SK-N-SH (cell line): ENCODE data around the gene LAMA4. TPM values are rescaled to one million over a fixed set of nuclear protein-coding genes. Genes with fewer than 3 reads are reported as not detected.
A peak's percentile ranks its signal among the peaks of the same experiment; 100 is the strongest.

ENCODE experiments used
- CTCF ChIA-PET: fragments of 300-600, 350-600 bp; formaldehyde crosslinking; extraction: SDS; loops from one replicate; lab custom pipeline; 2021; lab: Yijun Ruan, JAX
- POLR2A ChIA-PET: fragments of 350-600 bp; sonication (Branson Sonifier 250); formaldehyde crosslinking; extraction: SDS; loops from one replicate; lab custom pipeline; 2020; ENCODE audit warnings: antibody characterized with exemption, inconsistent platforms; lab: Yijun Ruan, JAX
- DNase-seq: peaks from one replicate; pipeline ENCODE4 v3.0.0; 2012
- H2AFZ ChIP-seq: fragments of 200-600 bp; sonication (generic); 2 replicates; pipeline ENCODE4 v1.8.1; 2016; ENCODE audit warnings: antibody characterized with exemption, mild to moderate bottlenecking, low read depth
- H3F3A ChIP-seq: fragments of 200-600 bp; sonication (generic); replicated peaks from 2 replicates; pipeline ENCODE3; 2016; ENCODE audit warnings: antibody characterized with exemption, mild to moderate bottlenecking; ENCODE audit not compliant: insufficient read depth
- H3K27ac ChIP-seq, 2 experiments: fragments of 200-500 bp in 1 of 2; fragments of 200-600 bp in 1 of 2; sonication (Bioruptor generic) in 1 of 2; sonication (generic), shearing (Covaris generic) in 1 of 2; 2 replicates each; pipeline versions ENCODE4 v1.5.1 to v1.6.1; 2014 to 2016; ENCODE audit warnings: low read depth in 2 of 2, inconsistent platforms in 1 of 2, low read length in 1 of 2, mild to moderate bottlenecking in 1 of 2, mixed read lengths in 1 of 2
- H3K27me3 ChIP-seq: fragments of 200-600 bp; sonication (generic), shearing (Covaris generic); 2 replicates; pipeline ENCODE4 v1.6.1; 2016; ENCODE audit warnings: mixed run types; ENCODE audit not compliant: insufficient read depth
- H3K36me3 ChIP-seq, 2 experiments: fragments of 200-500 bp in 1 of 2; fragments of 200-600 bp in 1 of 2; sonication (Bioruptor generic) in 1 of 2; sonication (generic) in 1 of 2; replicated peaks in 1 of 2; 2 replicates each; pipeline versions ENCODE3 to v1.5.1; 2014 to 2016; ENCODE audit warnings: low read length in 1 of 2, mild to moderate bottlenecking in 1 of 2; ENCODE audit not compliant: insufficient read depth in 2 of 2, control insufficient read depth in 1 of 2
- H3K4me1 ChIP-seq, 2 experiments: fragments of 200-500 bp in 1 of 2; fragments of 200-600 bp in 1 of 2; sonication (Bioruptor generic) in 1 of 2; sonication (generic), shearing (Covaris generic) in 1 of 2; 2 replicates each; pipeline versions ENCODE4 v1.5.1 to v1.6.1; 2014 to 2016; ENCODE audit warnings: low read depth in 1 of 2, low read length in 1 of 2, mixed run types in 1 of 2; ENCODE audit not compliant: insufficient read depth in 2 of 2, control insufficient read depth in 1 of 2
- H3K4me2 ChIP-seq: fragments of 200-600 bp; sonication (generic), shearing (Covaris generic); 2 replicates; pipeline ENCODE4 v1.6.1; 2017; ENCODE audit warnings: mixed run types
- H3K4me3 ChIP-seq, 2 experiments: fragments of 200-500 bp in 1 of 2; fragments of 200-600 bp in 1 of 2; sonication (Bioruptor generic) in 1 of 2; sonication (generic), shearing (Covaris generic) in 1 of 2; 2 replicates each; pipeline versions ENCODE4 v1.5.1 to v1.8.1; 2014 to 2016; ENCODE audit warnings: low read depth in 2 of 2, inconsistent platforms in 1 of 2, low read length in 1 of 2, mild to moderate bottlenecking in 1 of 2, mixed read lengths in 1 of 2, moderate library complexity in 1 of 2
- H3K79me2 ChIP-seq: fragments of 200-600 bp; sonication (generic); 2 replicates; pipeline ENCODE4 v1.8.1; 2017; ENCODE audit warnings: mild to moderate bottlenecking; ENCODE audit not compliant: insufficient read depth
- H3K9ac ChIP-seq: fragments of 200-600 bp; sonication (generic); 2 replicates; pipeline ENCODE4 v1.6.1; 2017; ENCODE audit warnings: mixed run types
- H3K9me2 ChIP-seq: fragments of 200-600 bp; sonication (generic); 2 replicates; pipeline ENCODE4 v1.6.1; 2017; ENCODE audit warnings: mixed run types
- H3K9me3 ChIP-seq: fragments of 200-600 bp; sonication (generic); 2 replicates; pipeline ENCODE4 v1.6.1; 2017; ENCODE audit warnings: mixed run types, mild to moderate bottlenecking, moderate library complexity
- H4K20me1 ChIP-seq: fragments of 200-600 bp; sonication (generic); 2 replicates; pipeline ENCODE4 v1.6.1; 2017; ENCODE audit warnings: mild to moderate bottlenecking, mixed run types; ENCODE audit not compliant: insufficient read depth
- CHD2 ChIP-seq: fragments of 150-350 bp; IDR thresholded peaks from 2 replicates; pipeline ENCODE4 v1.6.1; 2018; ENCODE audit warnings: low read length; ENCODE audit not compliant: partially characterized antibody
- EP300 ChIP-seq, 2 experiments: IDR thresholded peaks; 2 replicates each; pipeline versions ENCODE4 v1.4.0 to v1.6.1; 2012; ENCODE audit warnings: borderline replicate concordance in 1 of 2, low read depth in 1 of 2, low read length in 1 of 2
- EZH2phosphoT487 ChIP-seq: fragments of 200-600 bp; sonication (generic); IDR thresholded peaks from 2 replicates; pipeline ENCODE4 v1.6.1; 2017; ENCODE audit warnings: low read depth, mixed run types, mild to moderate bottlenecking, antibody characterized with exemption, moderate library complexity, borderline replicate concordance
- FOSL2 ChIP-seq: IDR thresholded peaks from 2 replicates; pipeline ENCODE4 v1.4.0; 2012; ENCODE audit warnings: low read depth, mild to moderate bottlenecking, moderate library complexity, borderline replicate concordance
- JUND ChIP-seq: IDR thresholded peaks from 2 replicates; pipeline ENCODE4 v1.4.0; 2012
- NFIC ChIP-seq: IDR thresholded peaks from 2 replicates; pipeline ENCODE4 v1.4.0; 2012; ENCODE audit warnings: borderline replicate concordance
- PBX3 ChIP-seq: IDR thresholded peaks from 2 replicates; pipeline ENCODE4; 2012
- POLR2AphosphoS5 ChIP-seq: IDR thresholded peaks from 2 replicates; pipeline ENCODE4 v1.6.1; 2012; ENCODE audit warnings: low read depth, low read length
- RAD21 ChIP-seq: IDR thresholded peaks from 2 replicates; pipeline ENCODE4 v1.6.1; 2012; ENCODE audit warnings: mild to moderate bottlenecking, low read length
- RXRA ChIP-seq: IDR thresholded peaks from 2 replicates; pipeline ENCODE4 v1.4.0; 2012; ENCODE audit warnings: low read depth, mild to moderate bottlenecking, borderline replicate concordance
- SIN3A ChIP-seq: IDR thresholded peaks from 2 replicates; pipeline ENCODE4 v1.6.1; 2012; ENCODE audit warnings: low read depth, mild to moderate bottlenecking, low read length, moderate library complexity, borderline replicate concordance
- SMC3 ChIP-seq: IDR thresholded peaks from 2 replicates; pipeline ENCODE4 v1.6.1; 2012; ENCODE audit warnings: low read depth, low read length, improper control_type of control experiment
- TCF12 ChIP-seq: IDR thresholded peaks from 2 replicates; pipeline ENCODE4 v1.4.0; 2012
- WGBS: methylation state at CpG from one replicate; pipeline ENCODE4 v1.1.6; 2017; ENCODE audit warnings: low lambda C conversion rate; 5-methylcytosine and 5-hydroxymethylcytosine counted together
- polyA plus RNA-seq, 3 experiments: library from polyadenylated mRNA; depleted of rRNA; stranded (reverse); fragments of >200 nt; gene quantifications; 2 replicates each; pipeline ENCODE4 v1.2.3, GENCODE V29; 2012
- TF ChIP-seq, protein P1 (sequence below): IDR thresholded peaks from 2 replicates; pipeline ENCODE4 v1.4.0; 2012; ENCODE audit warnings: low read depth, borderline replicate concordance

Gene LAMA4
- polyA plus RNA-seq, 1 of the 3 experiments (the other 2 are of a cell fraction): 9.4 TPM

- Histone ChIP-seq H4K20me1 (no peaks in the 10 kb centered on the region), H3K9me2 (no peaks in the 10 kb centered on the region), H3K9me3 (no peaks in the 10 kb centered on the region), H3F3A (peaks cover 12% of the 10 kb centered on the region), H3K36me3 (no peaks in the 10 kb centered on the region), H3K9ac (no peak overlapping the region), H3K27ac (peak overlapping the region; percentile 16 to 92; a peak in 2 of 4 replicates), H2AFZ (no peak overlapping the region), H3K4me3 (no peak overlapping the region), H3K79me2 (no peaks in the 10 kb centered on the region), H3K27me3 (no peaks in the 10 kb centered on the region), H3K4me1 (peaks cover 8 to 23% of the 10 kb centered on the region in 2 experiments; a peak in 3 of 4 replicates), H3K4me2 (no peak overlapping the region)
- WGBS: 97% methylated on average over 5 of the region's 5 CpGs
- no peak for TF ChIP-seq NFIC
- no peak for TF ChIP-seq SMC3
- TF ChIP-seq EP300 (IDR thresholded peaks at IDR 0.05; ENCODE audit: borderline replicate concordance in 1 of 2, low read depth in 1 of 2, low read length in 1 of 2): no peak
- TF ChIP-seq SIN3A: no peak
- TF ChIP-seq, protein P1, sequence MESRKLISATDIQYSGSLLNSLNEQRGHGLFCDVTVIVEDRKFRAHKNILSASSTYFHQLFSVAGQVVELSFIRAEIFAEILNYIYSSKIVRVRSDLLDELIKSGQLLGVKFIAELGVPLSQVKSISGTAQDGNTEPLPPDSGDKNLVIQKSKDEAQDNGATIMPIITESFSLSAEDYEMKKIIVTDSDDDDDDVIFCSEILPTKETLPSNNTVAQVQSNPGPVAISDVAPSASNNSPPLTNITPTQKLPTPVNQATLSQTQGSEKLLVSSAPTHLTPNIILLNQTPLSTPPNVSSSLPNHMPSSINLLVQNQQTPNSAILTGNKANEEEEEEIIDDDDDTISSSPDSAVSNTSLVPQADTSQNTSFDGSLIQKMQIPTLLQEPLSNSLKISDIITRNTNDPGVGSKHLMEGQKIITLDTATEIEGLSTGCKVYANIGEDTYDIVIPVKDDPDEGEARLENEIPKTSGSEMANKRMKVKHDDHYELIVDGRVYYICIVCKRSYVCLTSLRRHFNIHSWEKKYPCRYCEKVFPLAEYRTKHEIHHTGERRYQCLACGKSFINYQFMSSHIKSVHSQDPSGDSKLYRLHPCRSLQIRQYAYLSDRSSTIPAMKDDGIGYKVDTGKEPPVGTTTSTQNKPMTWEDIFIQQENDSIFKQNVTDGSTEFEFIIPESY: no peak
- TF ChIP-seq RXRA: no peak
- TF ChIP-seq EZH2phosphoT487: no peak
- no peak for TF ChIP-seq RAD21
- CTCF ChIA-PET: interaction anchor here (0.5 to 1.1 kb wide), 4 partner anchors 15 to 83 kb away, joined by 3 to 4 read pairs (median 3); no protein-coding TSS in a partner anchor
- POLR2A ChIA-PET: no interaction called here
- DNase-seq: no peak
These were observed 7.1 kb downstream of the LAMA4 start for GRCh38 chr6:112247275-112247674.

- CTCF ChIA-PET: interaction anchor here (0.7 to 1.8 kb wide), 5 partner anchors 10 to 73 kb away, joined by 3 to 5 read pairs (median 4); no protein-coding TSS in a partner anchor
- no peaks in the 10 kb centered on the region for H3K27me3 ChIP-seq
- no peak overlapping the region for H2AFZ ChIP-seq
- no peak overlapping the region for H3K4me3 ChIP-seq
- peaks cover 8 to 17% of the 10 kb centered on the region in 2 experiments; a peak in 3 of 4 replicates for H3K4me1 ChIP-seq
- H3K9me3 ChIP-seq: no peaks in the 10 kb centered on the region
- H4K20me1 ChIP-seq: no peaks in the 10 kb centered on the region
- H3K36me3 ChIP-seq: no peaks in the 10 kb centered on the region
- H3K79me2 ChIP-seq: no peaks in the 10 kb centered on the region
- TF ChIP-seq PBX3 (0 out of 2 replicates have a peak, but pooled peaks have one; percentile 37), POLR2AphosphoS5 (peak; percentile 28; the same call in 1 of the 2 replicates), RXRA (0 out of 2 replicates have a peak, but pooled peaks have one; percentile 15), FOSL2 (no peak), JUND (0 out of 2 replicates have a peak, but pooled peaks have one; percentile 14), EP300 (IDR thresholded peaks at IDR 0.05; ENCODE audit: borderline replicate concordance in 1 of 2, low read depth in 1 of 2, low read length in 1 of 2) (peak in 1 of 2 experiments; percentile 30; a peak in 1 of 4 replicates), CHD2 (no peak), NFIC (0 out of 2 replicates have a peak, but pooled peaks have one; percentile 17), TCF12 (peak; percentile 94)
- 65% methylated on average over 5 of the region's 5 CpGs for WGBS
- DNase-seq: no peak
- H3K9me2 ChIP-seq: no peaks in the 10 kb centered on the region
- no peak overlapping the region; the same call in 1 of the 2 replicates for H3K4me2 ChIP-seq
- POLR2A ChIA-PET: no interaction called here
- peaks cover 16% of the 10 kb centered on the region for H3F3A ChIP-seq
- H3K9ac ChIP-seq: no peak overlapping the region; the same call in 1 of the 2 replicates
- H3K27ac ChIP-seq: peak overlapping the region; percentile 82 to 92
These were observed 8.7 kb downstream of the LAMA4 start for GRCh38 chr6:112245511-112246203.
